HL-60/S4 treated with phorbol 12-myristate 13-acetate at 8.2 ng/mL for 4 days and 3 days (cell line): ENCODE measurements around the gene PLA2G2D.

Experiments used
- in situ Hi-C: fragments of 300-500 bp; cut with MboI; formaldehyde crosslinking; loops from 2 replicates; pipeline ENCODE4 v1.15.0; 2022; ENCODE audit warnings: low sequenced_read_pairs

PLA2G2D gene

DNA sequence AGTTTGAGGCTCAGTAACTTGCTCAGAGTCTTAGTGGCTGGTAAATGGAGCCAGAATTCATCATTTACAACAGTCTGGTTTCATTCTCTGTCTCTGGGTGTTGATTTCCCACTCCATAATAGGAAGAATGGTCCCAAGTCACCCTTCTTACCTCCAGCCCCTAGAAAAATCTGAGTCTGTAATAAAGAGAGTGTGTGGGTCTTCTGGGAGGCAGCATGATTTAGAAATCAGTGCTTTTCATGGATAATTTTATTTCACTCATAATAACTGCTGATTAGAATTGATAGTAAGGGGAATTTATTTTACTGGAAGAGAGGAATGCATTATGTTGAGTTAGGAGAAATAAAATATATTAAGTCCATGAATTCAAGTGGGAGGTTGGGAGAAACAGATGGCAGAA, 2.1 kb downstream of the PLA2G2D start:
- in situ Hi-C loops, result no loop called here

DNA sequence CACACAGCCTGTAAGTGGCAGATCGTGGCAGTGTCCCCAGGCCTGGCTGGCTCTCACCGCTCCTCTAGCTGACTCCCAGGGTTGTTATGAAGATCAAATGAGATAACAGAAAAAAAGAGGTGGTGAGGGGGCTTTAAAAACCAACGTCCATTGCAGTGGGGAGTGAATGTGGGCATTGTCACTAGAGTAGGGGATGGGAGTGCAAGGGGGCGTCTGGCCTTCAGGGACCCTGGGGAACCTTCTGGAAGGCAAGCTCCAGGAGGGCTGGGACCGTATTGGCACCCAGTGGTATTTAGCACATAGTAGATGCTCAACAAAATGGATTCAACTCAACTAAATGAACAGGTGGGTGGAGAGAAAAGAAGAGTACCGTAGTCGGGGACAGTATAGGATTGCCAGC, 3.4 kb downstream of the PLA2G2D start:
- in situ Hi-C loops, result no loop called here

- in situ Hi-C loops, result no loop called here
Measured at GRCh38 chr1:20115479-20115878, 3.9 kb downstream of the PLA2G2D start.

- in situ Hi-C loops, result no loop called here
Measured at GRCh38 chr1:20114021-20114648, 5.2 kb downstream of the PLA2G2D start.

GRCh38 chr1:20112279-20113000, 6.9 kb downstream of the PLA2G2D start:
- in situ Hi-C loops, result no loop called here

DNA sequence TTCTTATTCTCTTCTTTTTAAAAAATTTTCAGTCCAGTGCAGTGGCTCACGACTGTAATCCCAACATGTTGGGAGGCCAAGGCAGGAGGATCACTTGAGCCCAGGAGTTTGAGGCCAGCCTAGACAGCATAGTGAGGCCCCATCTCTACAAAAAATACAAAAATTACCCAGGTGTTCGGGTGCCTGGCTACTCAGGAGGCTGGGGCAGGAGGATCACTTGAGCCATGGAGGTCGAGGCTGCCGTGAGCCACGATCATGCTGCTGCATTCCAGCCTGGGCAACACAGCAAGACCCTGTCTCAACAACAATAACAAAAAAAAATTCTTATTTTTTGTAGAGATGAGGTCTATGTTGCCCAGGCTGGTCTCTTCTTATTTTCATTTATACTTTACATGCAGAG, 7.9 kb downstream of the PLA2G2D start:
- in situ Hi-C loops, result no loop called here

- in situ Hi-C loops, result no loop called here
Measured at GRCh38 chr1:20110679-20111078, 8.7 kb downstream of the PLA2G2D start.

GRCh38 chr1:20109223-20109856, 10.0 kb downstream of the PLA2G2D start:
- in situ Hi-C loops, result no loop called here

DNA sequence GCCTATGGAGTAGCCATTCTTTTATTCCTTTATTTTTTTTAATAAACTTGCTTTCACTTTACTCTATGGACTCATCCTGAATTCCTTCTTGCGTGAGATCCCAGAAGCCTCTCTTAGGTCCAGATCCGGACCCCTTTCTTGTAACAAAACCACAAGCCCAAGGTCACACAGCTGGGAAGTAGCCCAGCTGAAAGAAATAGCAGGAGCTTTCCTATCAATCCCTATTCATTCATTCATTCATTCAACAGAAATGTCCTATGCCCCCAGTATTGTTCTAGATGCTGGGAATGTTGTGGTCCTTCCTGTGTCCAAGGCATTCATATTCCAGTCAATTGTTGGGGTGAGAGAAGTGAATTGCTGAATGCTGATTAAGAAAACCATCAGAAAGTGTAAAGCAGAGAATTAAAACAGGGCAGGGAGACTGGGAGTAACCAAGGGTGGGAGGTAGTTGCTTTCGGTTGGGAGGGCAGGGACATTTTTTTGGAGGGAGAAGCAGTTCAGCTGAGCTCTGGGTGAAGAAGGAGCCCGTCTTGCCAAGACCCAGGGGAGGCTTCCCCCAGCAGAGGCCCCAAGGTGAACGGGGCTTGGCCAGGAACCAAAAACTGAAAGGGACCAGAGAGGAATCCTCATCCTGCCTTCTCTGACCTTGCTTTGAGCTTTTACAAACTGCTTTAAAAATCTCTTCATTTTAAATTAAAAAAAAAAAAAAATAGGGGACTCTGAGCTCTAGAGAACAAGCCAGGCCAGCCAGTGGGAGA, 10.8 kb downstream of the PLA2G2D start:
- in situ Hi-C loops, result no loop called here

DNA sequence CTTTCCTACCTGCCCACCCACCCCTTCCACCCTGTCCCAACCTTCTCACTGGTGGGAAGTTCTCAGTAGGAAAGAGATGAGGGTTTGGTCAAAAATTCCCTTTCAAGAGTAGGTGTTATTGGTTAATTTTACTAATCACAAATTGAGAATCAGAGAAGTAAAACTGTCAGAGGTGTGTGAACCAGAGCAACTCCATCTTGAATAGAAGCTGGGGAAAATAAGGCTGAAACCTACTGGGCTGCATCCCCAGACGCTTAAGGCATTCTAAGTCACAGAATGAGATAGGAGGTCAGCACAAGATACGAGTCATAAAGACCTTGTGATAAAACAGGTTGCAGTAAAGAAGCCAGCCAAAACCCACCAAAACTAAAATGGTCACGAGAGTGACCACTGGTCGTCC, 11.5 kb downstream of the PLA2G2D start:
- in situ Hi-C loops, result no loop called here

- in situ Hi-C loops, result no loop called here
Measured at GRCh38 chr1:20107351-20107750, 12.0 kb downstream of the PLA2G2D start.

DNA sequence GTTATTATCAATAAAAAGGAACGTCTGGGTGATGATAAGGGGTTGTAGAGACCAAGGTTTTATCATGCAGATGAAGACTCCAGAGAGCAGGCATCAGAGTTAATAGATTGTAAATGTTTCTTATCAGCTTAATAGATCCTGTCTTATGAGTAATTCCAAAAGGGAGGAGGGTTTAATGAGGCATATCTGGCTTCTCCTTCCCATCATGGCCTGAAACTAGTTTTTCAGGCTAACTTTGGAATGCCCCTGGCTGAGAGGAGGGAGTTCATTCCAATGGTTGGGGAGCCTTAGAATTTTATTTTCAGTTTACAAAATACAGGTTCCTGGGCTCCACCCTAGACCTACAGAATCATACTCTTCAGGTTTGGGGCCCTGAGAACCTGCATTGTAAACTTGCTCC, 13.5 kb downstream of the PLA2G2D start:
- in situ Hi-C loops, result no loop called here

DNA sequence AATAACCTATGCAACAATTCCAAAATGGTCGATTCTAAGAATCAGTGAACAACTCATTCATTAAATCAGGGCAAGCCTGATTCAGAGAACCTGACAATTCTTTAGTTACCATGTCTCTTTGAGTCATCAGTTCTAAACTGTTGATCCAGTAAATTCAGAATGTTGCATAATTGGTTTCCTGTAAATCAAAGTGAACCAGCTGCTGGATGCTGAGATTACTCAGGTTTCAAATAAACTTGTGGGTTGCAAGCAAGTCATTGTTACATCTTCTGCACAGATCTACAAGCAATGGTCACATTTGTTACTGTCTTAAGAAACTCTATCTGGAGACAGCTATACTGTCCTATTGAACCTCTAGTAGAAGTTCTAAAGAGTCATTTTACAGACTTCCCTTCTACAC, 16.5 kb downstream of the PLA2G2D start:
- in situ Hi-C loops, result no loop called here

GRCh38 chr1:20100632-20101355, 18.5 kb downstream of the PLA2G2D start:
- in situ Hi-C loops, result no loop called here

DNA sequence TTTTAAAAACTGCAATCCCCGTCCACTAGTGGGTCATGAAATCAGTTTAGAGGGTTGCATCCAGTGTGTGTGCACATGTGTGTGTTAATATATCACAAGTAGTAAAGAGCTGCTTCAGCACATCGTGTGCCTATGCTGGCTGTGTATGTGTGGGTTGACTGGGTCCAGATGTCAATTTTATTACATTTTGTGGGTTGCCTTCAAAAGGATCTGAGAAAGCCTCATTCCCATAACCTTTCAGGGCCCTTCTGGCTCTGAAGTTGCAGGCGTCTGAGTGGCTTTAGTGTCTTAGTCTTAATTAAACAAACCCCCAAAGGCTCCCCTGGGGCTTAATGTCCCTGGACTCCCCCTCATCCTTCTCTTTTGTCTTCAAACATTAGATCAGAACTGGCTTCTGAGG, 19.8 kb downstream of the PLA2G2D start:
- in situ Hi-C loops, result no loop called here

DNA sequence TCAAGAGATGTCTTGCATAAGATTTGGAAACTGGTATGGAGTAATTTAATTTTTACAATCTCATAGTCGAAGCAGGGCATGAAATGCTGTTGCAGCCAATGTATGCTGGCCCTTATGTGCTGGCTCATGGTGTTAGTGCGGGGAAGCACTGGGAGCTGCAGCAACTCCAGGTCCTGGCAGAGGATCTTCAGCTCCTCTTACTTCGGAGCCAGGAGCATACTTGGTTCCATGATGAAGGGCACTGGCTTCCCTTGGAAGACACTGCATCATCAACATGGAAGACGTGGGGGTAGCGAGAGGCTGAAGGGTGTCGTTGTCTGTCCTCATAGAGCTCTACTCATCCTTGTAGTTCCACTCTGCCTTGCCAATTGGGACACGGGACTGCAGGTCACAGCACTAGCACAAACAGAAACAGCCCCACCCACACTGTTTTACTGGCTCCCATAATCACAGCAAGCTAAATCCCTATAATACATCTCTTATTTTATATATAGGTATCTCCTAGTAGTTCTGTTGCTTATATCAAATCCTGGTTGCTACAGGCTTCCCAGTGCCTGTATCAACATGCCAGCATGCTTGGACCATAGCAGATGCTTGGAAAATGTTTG, 22.4 kb downstream of the PLA2G2D start:
- in situ Hi-C loops, result no loop called here

- in situ Hi-C loops, result no loop called here
Measured at GRCh38 chr1:20095564-20096434, 23.5 kb downstream of the PLA2G2D start.

DNA sequence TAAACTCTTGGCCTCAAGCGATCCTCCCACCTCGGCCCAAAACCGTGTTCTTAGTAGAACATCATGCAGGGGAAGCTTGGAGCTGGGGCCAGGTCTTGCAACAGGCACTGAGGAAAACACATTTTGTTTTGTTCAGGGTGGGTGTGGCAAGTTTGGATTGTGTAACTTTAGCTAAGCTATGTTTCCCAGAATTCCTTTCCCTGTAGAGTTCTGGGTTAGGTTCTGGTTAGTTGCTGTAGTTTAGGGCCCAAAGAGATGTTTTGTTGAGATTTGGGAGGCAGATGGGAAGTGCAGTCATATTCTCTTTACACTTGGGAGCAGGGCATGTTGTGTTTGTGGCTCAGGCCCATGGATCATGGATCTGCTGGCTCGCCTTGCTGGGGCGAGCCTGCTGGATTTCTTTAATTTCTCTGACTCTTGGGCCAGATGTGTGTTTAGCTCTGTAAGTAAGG, 25.4 kb downstream of the PLA2G2D start:
- in situ Hi-C loops, result no loop called here

GRCh38 chr1:20093303-20093702, 26.0 kb downstream of the PLA2G2D start:
- in situ Hi-C loops, result no loop called here
